ENCODE data around the gene MYF5.

MYF5 gene

DNA sequence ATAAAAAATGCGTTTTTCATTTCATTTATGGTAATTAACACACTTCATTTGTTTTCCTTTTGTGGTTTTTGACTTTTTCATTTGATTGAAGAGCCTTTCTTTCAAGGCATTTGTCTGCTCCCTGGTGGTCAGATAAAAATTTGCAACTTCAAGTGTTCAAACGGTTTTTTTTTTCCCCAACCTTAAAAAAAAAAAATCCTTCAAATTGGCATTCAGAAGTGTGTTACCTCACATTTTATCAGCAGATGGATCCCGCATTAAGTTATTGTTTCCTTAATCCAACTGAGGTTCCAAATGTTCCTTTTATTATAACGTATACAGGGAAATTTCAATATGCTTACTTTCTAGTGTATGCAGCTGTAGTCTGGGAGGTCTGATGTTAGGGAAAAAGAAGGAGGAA lies 47.2 kb downstream of the MYF5 start:
- H3K27me3 ChIP-seq (ENCODE audit: control insufficient read depth in 1 of 2, insufficient read depth in 2 of 2, low read length in 2 of 2): no peaks in the 10 kb centered on the region
- no peaks in the 10 kb centered on the region for H3K9me3 ChIP-seq (ENCODE audit: control insufficient read depth in 2 of 2, low read length in 2 of 2)
- no peaks in the 10 kb centered on the region for H3K36me3 ChIP-seq (ENCODE audit: control insufficient read depth in 2 of 2, insufficient read depth in 2 of 2, low read length in 2 of 2)
- no peaks in the 10 kb centered on the region for H3K4me1 ChIP-seq (ENCODE audit: control insufficient read depth, insufficient read depth, low read length)
- H3K27ac ChIP-seq (ENCODE audit: low read length): no peak overlapping the region
- H3K9ac ChIP-seq (ENCODE audit: low read length in 2 of 2): no peak overlapping the region
- no peak overlapping the region for H3K4me3 ChIP-seq (ENCODE audit: low read length in 2 of 2)

DNA sequence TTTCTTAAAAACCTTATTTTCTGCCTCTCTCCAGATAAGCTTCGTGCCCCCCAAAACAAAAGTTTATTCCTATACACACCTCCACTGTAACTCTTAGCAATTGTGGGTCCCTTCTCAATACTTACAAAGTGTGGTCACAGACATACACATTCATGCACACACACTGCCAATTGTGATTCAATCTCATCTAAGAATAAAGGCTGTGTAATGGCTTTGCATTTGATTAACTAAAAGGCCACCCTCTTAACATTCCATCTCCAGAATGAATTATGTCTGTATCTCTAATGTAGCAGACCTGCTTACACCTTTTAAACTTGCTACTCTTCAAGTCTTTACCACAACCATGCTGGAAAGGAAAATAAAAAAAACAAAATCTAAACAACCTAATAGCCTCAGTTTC lies 49.5 kb downstream of the MYF5 start:
- H3K4me3 ChIP-seq (ENCODE audit: low read length in 2 of 2): no peak overlapping the region
- H3K9ac ChIP-seq (ENCODE audit: low read length in 2 of 2): no peak overlapping the region
- no peaks in the 10 kb centered on the region for H3K27me3 ChIP-seq (ENCODE audit: control insufficient read depth in 1 of 2, insufficient read depth in 2 of 2, low read length in 2 of 2)
- H3K9me3 ChIP-seq (ENCODE audit: control insufficient read depth in 2 of 2, low read length in 2 of 2): no peaks in the 10 kb centered on the region
- no peaks in the 10 kb centered on the region for H3K4me1 ChIP-seq (ENCODE audit: control insufficient read depth, insufficient read depth, low read length)
- no peak overlapping the region for H3K27ac ChIP-seq (ENCODE audit: low read length)
- no peaks in the 10 kb centered on the region for H3K36me3 ChIP-seq (ENCODE audit: control insufficient read depth in 2 of 2, insufficient read depth in 2 of 2, low read length in 2 of 2)

DNA sequence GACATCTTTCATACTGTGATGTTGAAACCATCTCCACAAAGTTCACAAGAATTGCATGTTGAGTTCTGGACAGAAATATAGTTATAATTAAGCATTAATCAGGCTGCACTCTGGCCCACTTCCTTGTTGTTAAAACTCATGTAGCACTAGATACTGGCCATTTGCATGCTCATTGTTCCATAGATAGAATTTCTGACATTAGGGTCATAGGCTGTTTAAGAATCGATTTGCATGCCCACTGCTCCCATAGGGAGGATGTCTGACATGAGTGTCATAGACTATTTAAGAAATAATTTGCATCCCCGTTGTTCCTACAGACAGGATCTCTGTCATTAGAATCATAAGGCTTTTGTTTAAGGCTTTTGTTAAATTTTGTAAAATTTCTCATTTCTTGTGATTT lies 50.2 kb downstream of the MYF5 start:
- Histone ChIP-seq H3K27ac (ENCODE audit: low read length) (no peak overlapping the region), H3K36me3 (ENCODE audit: control insufficient read depth in 2 of 2, insufficient read depth in 2 of 2, low read length in 2 of 2) (no peaks in the 10 kb centered on the region), H3K27me3 (ENCODE audit: control insufficient read depth in 1 of 2, insufficient read depth in 2 of 2, low read length in 2 of 2) (no peaks in the 10 kb centered on the region), H3K9ac (ENCODE audit: low read length in 2 of 2) (no peak overlapping the region), H3K9me3 (ENCODE audit: control insufficient read depth in 2 of 2, low read length in 2 of 2) (no peaks in the 10 kb centered on the region), H3K4me1 (ENCODE audit: control insufficient read depth, insufficient read depth, low read length) (no peaks in the 10 kb centered on the region), H3K4me3 (ENCODE audit: low read length in 2 of 2) (no peak overlapping the region)
